ENCODE results near the gene EEF1AKMT4.

EEF1AKMT4 gene

DNA sequence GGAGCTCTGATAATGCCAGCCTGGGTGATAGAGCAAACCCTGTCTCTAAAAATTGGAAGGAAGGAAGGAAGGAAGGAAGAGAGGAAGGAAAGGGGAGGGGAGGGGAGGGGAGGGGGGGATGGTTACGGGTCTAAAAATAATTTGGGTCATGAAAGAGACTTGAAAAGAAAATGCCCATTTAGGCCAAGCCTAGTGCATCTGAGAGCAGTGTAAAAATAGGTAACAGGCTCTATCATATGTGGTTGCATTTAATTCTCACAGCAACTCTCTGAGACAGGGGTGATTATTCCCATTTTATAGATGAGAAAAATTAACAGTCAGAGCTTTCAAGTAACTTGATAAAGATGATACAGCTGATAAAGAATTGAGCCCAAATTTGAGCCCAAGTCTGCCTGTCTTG is 22.8 kb downstream of the EEF1AKMT4 start:
- TF ChIP-seq, protein P1, sequence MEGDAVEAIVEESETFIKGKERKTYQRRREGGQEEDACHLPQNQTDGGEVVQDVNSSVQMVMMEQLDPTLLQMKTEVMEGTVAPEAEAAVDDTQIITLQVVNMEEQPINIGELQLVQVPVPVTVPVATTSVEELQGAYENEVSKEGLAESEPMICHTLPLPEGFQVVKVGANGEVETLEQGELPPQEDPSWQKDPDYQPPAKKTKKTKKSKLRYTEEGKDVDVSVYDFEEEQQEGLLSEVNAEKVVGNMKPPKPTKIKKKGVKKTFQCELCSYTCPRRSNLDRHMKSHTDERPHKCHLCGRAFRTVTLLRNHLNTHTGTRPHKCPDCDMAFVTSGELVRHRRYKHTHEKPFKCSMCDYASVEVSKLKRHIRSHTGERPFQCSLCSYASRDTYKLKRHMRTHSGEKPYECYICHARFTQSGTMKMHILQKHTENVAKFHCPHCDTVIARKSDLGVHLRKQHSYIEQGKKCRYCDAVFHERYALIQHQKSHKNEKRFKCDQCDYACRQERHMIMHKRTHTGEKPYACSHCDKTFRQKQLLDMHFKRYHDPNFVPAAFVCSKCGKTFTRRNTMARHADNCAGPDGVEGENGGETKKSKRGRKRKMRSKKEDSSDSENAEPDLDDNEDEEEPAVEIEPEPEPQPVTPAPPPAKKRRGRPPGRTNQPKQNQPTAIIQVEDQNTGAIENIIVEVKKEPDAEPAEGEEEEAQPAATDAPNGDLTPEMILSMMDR (IDR thresholded peaks at IDR 0.05; ENCODE audit: low read depth, low read length, missing control alignments): no peak
- no peak for DNase-seq (ENCODE audit: extremely low read depth, low read depth)
- H3K4me3 ChIP-seq (replicated peaks; ENCODE audit: low read depth, low read length): no peak overlapping the region

DNA sequence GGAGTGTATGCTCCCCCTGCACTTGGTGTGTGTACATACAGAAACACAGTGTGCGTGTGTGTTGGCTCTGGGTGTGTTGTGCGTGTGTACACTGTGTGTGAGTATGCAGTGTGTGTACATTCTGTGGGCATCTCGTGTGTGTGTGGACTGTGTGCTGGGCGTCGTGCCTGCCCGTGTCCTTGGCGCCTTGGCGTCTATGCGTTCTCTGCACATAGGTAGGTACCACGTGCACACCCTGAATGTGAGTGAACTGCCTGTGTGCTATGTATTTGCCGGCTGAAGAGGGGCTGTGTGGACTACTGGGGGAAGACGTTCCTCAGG is 25.9 kb downstream of the EEF1AKMT4 start:
- H3K4me3 ChIP-seq (replicated peaks; ENCODE audit: low read depth, low read length): no peak overlapping the region
- TF ChIP-seq, protein P1 (IDR thresholded peaks at IDR 0.05; ENCODE audit: low read depth, low read length, missing control alignments): no peak
- DNase-seq (ENCODE audit: extremely low read depth, low read depth): no peak

DNA sequence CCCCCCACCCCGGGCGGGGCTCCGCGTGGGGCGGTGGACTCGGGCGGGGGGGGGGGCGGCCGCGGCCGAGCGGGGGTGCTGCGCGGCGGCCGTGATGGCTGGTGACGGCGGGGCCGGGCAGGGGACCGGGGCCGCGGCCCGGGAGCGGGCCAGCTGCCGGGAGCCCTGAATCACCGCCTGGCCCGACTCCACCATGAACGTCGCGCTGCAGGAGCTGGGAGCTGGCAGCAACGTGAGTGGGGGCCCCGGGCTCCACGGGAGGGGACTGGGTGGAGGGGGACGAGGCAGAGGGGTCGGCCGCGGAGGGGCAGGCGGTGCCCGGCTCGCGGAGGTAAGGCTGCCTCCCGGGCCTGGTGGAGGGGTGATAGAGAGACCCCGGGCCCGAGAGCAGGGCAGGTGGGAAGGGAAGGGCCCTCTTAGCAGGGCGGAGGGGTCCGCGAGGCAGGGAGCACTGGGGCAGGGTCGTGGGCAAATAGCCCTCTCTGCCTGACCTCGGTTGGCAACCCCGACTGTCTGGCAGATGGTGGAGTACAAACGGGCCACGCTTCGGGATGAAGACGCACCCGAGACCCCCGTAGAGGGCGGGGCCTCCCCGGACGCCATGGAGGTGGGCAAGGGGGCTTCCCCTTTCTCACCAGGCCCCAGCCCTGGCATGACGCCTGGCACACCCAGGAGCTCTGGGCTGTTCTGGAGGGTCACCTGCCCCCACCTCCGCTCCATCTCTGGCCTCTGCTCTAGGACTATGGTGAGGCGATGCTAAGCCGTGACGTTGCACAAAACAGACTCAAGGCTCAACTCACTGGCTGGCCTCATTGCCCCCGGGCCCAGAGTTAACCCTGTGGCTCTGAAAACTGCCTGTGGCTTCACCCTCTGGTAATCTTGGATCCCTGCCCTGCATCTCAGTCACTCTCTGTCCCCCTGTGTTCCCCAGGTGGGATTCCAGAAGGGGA is 26.8 kb downstream of the EEF1AKMT4 start, which contains the start of gene ECE2:
TSS of gene ECE2 (plus strand) at position 62 of the 950 bp plus-strand sequence. CDS start at position 194, 132 bp downstream.
- no peak for DNase-seq (ENCODE audit: extremely low read depth, low read depth)

DNA sequence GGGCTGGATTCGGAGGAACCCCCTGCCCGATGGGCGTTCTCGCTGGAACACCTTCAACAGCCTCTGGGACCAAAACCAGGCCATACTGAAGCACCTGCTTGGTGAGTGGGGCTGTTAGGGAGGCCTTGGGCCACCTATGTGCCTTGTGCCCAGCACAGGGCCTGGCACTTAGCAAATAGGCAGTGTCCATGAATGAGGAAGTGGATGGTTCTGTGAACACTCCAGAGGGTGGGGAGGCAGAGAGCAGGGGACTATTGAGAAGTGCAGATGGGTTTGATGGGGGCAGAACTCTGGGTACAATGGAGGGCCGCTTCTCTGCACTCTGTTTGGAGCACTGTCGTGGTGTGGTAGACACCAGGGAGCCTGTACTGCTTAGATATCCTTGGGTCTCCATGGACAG is 27.9 kb downstream of the EEF1AKMT4 start:
- H3K4me3 ChIP-seq (replicated peaks; ENCODE audit: low read depth, low read length): no peak overlapping the region
- TF ChIP-seq, protein P1 (IDR thresholded peaks at IDR 0.05; ENCODE audit: low read depth, low read length, missing control alignments): no peak
- DNase-seq (ENCODE audit: extremely low read depth, low read depth): no peak

More for the DNA sequence above, 26.8 kb downstream of the EEF1AKMT4 start, which contains the start of gene ECE2:
- no peak within 1 kb of the TSS for H3K4me3 ChIP-seq (replicated peaks; ENCODE audit: low read depth, low read length)
- TF ChIP-seq, protein P1 (IDR thresholded peaks at IDR 0.05; ENCODE audit: low read depth, low read length, missing control alignments): no peak

DNA sequence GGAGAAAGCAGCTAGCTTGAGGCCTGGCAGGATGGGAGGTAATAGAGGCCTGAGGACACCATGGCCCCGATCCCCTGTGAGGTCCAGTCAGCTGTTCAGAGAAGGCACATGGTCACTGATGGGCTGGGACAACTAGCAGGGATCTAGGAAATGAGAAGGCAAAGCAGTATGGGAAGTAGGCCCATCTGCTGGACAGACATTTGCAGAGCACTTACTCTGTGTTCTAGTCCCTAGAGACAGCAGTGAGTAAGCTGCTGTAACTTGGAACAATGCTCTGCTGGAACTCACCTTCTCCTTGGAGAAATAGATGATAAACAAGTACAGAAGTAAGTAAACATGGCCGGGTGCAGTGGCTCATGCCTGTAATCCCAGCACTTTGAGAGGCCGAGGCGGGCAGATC is 33.5 kb downstream of the EEF1AKMT4 start:
- no peak overlapping the region for H3K4me3 ChIP-seq (replicated peaks; ENCODE audit: low read depth, low read length)
- TF ChIP-seq, protein P1 (IDR thresholded peaks at IDR 0.05; ENCODE audit: low read depth, low read length, missing control alignments): no peak
- no peak for DNase-seq (ENCODE audit: extremely low read depth, low read depth)

DNA sequence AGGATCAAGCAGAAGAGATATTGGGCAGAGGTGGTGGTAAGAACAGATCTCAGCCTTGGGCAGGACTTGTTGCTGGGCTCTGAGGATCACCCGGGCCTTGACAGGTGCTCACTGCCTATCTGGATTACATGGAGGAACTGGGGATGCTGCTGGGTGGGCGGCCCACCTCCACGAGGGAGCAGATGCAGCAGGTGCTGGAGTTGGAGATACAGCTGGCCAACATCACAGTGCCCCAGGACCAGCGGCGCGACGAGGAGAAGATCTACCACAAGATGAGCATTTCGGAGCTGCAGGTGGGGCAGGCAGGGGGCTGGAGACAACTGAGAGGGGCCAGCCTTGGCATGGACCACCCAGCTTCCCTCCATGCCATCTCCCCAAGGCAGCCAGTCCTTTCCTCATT is 34.2 kb downstream of the EEF1AKMT4 start:
- no peak for DNase-seq (ENCODE audit: extremely low read depth, low read depth)
- TF ChIP-seq, protein P1 (IDR thresholded peaks at IDR 0.05; ENCODE audit: low read depth, low read length, missing control alignments): no peak
- H3K4me3 ChIP-seq (replicated peaks; ENCODE audit: low read depth, low read length): no peak overlapping the region

Data from HFF-Myc (cell line).